GM12872 (cell line): Measurements from ENCODE around the gene FKTN.

ENCODE experiments used
- TF ChIP-seq, protein P1 (sequence below): IDR thresholded peaks from 3 replicates; pipeline ENCODE4 v1.5.1; 2011; ENCODE audit warnings: low read depth, mild to moderate bottlenecking, low read length, moderate library complexity; ENCODE audit not compliant: insufficient read depth

Gene FKTN

DNA sequence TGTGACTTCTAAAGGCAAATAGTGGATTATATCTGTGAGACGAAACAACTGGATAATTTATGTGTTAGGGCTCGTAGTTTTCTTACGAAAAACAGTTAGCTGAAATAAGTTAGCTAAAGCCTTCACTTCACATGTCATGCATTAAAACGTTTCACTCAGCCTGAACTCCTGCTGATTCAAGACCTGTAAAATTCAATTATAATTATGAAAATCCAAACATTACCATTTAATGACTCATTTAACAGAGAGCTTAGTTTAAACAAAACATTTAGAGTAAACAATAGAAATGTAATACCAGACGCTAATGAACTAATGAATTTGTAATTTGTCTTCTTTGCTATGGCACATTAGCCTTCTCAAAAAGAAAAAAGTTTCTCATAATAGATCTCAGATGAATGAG is 106.0 kb downstream of the FKTN start:
- TF ChIP-seq, protein P1, sequence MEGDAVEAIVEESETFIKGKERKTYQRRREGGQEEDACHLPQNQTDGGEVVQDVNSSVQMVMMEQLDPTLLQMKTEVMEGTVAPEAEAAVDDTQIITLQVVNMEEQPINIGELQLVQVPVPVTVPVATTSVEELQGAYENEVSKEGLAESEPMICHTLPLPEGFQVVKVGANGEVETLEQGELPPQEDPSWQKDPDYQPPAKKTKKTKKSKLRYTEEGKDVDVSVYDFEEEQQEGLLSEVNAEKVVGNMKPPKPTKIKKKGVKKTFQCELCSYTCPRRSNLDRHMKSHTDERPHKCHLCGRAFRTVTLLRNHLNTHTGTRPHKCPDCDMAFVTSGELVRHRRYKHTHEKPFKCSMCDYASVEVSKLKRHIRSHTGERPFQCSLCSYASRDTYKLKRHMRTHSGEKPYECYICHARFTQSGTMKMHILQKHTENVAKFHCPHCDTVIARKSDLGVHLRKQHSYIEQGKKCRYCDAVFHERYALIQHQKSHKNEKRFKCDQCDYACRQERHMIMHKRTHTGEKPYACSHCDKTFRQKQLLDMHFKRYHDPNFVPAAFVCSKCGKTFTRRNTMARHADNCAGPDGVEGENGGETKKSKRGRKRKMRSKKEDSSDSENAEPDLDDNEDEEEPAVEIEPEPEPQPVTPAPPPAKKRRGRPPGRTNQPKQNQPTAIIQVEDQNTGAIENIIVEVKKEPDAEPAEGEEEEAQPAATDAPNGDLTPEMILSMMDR, result no peak

DNA sequence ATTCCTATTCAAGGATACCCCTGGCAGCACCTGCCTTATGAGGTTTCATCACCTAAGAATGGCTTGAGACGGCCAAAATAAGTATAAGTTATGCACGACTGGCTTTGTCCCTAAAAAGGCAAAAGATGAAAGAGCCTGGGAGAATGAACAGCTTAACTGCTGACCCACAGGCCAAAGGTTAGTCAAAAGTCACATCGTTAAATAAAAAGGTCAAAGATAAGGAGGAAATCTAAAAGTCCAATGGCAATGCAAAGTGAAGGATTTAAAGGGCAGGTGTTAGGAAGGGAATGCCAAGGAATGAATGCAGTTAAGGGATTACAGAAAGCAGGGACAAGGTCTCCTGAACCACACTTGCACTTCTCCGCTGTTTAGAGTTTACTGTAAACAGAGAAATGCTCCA is 109.9 kb downstream of the FKTN start:
- TF ChIP-seq, protein P1, result no peak

- TF ChIP-seq, protein P1, result no peak
Measured at GRCh38 chr9:105670315-105670714, 112.4 kb downstream of the FKTN start.

DNA sequence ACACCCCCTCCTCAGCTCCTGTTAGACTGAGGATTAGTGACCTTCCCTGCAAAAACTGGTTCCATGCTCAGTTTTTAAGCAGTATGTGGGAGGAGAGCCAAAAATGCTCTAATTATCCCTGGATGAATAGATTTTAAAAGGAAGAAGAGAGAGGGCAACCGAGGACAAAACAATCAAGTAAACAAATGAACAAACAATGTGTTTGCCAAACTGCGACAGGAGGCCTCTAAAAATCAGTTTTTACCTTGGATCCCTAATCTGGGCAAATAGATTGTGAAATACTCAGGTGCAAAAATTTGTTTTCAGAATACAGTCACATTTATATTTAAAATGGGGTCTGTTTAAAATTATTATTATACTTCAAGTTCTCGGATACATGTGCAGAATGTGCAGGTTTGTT is 112.8 kb downstream of the FKTN start:
- TF ChIP-seq, protein P1, result no peak

- TF ChIP-seq, protein P1, result no peak
Measured at GRCh38 chr9:105672711-105673234, 114.8 kb downstream of the FKTN start.

DNA sequence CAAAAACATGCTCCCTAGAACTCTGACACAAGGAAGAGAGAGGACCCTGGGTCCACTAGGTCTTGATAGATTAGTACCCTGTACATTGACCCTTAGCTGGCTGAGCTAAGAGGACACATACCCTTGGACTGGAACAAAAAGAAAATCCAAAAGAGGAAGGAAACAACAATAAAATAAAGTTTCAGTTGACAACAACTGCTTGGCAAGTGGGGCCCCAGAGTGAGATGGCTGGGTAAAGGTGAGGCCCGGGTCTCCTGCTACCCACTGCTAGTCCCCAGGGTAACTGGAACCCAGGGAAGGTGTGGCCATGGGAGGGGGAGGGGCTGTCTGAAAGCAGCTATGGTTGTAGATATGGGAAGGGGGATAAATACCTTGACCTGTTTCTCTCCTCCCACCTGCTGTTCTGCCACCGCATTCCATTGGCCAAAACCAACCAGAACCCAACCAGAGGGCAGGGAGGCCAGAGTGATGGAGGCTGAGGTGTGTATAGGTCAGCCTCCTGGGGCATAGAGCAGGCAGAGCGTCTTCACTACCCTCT is 116.0 kb downstream of the FKTN start:
- TF ChIP-seq, protein P1, result no peak

DNA sequence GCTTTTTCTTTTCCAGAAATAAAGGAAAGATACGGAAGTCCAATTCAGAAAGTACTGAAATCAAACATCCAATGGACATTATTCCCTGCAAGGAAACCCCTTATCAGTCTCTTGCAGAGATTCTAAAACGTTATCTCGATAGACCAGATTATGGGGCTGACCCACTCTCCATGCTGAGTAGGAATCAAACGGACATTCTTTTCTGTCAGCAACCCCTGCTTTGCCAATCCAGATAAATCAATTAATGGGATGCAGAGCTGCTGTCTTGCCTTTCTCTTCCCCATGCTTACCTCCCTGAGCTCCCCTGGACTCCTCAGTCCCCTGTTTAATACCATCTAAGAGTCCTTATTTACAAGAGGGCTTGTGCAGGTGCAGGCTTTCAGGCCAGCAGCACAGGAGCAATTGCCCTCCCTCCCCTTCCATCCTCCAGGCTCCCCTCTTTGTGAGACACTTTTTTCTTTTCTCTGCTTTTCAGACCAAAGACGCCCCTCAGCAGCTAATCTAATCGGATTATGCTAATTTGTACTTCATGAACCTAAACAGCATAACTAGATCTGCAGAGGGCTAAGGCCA is 118.5 kb downstream of the FKTN start:
- TF ChIP-seq, protein P1, result no peak
